GM12865 (cell line): Measurements from ENCODE around the gene ERBB3.

Experiments used
- DNase-seq: peaks from one replicate; pipeline ENCODE4 v3.0.0; 2010; ENCODE audit warnings: low read depth
- H3K4me3 ChIP-seq: 2 replicates; pipeline ENCODE4 v1.5.1; 2011; ENCODE audit warnings: mild to moderate bottlenecking, low read depth, low read length, control low read depth
- TF ChIP-seq, protein P1 (sequence below): IDR thresholded peaks from 2 replicates; pipeline ENCODE4 v1.5.1; 2011; ENCODE audit warnings: low read length, control low read depth, low read depth, inconsistent platforms; ENCODE audit not compliant: insufficient read depth; ENCODE audit errors: missing control alignments

The ERBB3 gene

DNA sequence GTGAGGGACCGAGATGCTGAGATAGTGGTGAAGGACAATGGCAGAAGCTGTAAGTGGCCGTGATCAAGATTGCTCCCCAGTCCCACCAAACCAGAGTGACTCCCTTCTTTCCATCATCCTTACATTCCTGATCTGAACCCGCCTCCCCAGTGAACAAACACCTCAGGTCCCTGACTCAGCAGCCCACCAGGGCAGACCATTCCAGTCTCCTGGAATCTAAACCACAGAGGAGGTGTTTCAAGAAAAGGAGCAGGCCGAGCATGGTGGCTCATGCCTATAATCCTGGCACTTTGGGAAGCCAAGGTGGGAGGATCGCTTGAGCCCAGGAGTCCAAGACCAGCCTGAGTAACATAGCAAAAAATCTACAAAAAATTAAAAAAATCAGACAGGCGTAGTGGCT, 6.6 kb downstream of the ERBB3 start:
- H3K4me3 ChIP-seq: no peak overlapping the region
- no peak for DNase-seq
- TF ChIP-seq, protein P1, sequence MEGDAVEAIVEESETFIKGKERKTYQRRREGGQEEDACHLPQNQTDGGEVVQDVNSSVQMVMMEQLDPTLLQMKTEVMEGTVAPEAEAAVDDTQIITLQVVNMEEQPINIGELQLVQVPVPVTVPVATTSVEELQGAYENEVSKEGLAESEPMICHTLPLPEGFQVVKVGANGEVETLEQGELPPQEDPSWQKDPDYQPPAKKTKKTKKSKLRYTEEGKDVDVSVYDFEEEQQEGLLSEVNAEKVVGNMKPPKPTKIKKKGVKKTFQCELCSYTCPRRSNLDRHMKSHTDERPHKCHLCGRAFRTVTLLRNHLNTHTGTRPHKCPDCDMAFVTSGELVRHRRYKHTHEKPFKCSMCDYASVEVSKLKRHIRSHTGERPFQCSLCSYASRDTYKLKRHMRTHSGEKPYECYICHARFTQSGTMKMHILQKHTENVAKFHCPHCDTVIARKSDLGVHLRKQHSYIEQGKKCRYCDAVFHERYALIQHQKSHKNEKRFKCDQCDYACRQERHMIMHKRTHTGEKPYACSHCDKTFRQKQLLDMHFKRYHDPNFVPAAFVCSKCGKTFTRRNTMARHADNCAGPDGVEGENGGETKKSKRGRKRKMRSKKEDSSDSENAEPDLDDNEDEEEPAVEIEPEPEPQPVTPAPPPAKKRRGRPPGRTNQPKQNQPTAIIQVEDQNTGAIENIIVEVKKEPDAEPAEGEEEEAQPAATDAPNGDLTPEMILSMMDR: no peak

DNA sequence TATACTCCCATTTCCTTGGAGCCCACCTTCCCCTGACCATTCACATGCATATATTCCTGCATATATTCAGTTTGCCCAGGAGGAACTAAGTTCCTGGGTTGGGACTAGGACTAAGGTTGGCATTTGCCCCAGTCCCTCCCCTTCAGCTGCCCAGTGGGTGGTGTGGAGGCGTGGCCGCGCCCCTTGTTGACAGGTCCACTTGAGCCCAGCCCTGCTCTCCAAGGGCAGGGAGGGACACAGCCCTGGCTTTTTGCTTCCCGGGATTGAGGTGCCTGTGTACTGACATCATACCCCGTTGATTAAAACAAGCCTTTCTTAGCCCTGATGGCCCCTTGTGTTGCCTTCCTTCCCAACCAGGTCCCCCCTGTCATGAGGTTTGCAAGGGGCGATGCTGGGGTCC, 7.3 kb downstream of the ERBB3 start:
- TF ChIP-seq, protein P1: no peak
- H3K4me3 ChIP-seq: no peak overlapping the region
- no peak for DNase-seq

DNA sequence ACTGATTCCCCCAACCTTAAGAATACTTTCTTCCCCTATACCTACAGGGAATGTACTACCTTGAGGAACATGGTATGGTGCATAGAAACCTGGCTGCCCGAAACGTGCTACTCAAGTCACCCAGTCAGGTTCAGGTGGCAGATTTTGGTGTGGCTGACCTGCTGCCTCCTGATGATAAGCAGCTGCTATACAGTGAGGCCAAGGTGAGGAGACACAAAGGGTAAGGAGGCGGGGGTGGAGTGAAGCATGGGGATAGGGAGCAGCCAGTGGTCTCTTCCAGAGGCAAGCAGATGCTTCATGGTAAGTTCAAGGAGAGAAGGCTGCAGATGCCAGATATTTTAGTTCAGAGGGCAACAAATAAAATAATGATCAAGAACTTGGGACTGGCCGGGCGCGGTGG, 17.8 kb downstream of the ERBB3 start:
- DNase-seq: no peak
- TF ChIP-seq, protein P1: no peak
- H3K4me3 ChIP-seq: no peak overlapping the region

DNA sequence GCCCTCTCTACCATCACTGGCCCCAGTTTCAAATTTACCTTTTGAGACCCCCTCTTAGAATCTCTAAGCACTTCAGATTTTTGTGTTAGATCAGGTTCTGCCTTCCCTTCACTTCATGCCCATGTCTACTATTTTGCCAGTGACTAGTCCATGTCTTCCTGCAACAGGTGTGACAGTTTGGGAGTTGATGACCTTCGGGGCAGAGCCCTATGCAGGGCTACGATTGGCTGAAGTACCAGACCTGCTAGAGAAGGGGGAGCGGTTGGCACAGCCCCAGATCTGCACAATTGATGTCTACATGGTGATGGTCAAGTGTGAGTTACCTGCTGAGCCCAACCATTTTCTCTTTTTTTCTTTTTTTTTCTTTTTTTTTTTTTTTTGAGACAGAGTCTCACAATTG, 18.6 kb downstream of the ERBB3 start:
- no peak for DNase-seq
- H3K4me3 ChIP-seq: no peak overlapping the region
- TF ChIP-seq, protein P1: no peak

DNA sequence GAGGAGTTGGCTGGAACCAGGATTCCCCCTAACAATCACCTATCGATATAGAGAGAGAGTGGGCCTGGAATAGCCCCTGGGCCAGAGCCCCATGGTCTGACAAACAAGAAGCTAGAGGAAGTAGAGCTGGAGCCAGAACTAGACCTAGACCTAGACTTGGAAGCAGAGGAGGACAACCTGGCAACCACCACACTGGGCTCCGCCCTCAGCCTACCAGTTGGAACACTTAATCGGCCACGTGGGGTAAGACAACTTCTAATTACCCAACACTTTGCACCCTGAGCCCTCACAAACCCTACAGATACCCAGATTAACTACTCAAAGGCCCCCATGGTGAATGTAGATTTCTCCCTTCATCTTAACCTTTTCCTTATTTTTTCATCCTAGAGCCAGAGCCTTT, 19.8 kb downstream of the ERBB3 start:
- TF ChIP-seq, protein P1: no peak
- no peak overlapping the region for H3K4me3 ChIP-seq
- no peak for DNase-seq

DNA sequence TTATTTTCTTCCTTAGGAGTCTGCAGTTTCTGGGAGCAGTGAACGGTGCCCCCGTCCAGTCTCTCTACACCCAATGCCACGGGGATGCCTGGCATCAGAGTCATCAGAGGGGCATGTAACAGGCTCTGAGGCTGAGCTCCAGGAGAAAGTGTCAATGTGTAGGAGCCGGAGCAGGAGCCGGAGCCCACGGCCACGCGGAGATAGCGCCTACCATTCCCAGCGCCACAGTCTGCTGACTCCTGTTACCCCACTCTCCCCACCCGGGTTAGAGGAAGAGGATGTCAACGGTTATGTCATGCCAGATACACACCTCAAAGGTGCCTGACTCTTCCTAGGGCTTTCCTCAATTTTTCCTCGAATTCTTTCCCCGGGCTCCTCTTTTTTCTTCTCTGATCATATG, 21.1 kb downstream of the ERBB3 start:
- H3K4me3 ChIP-seq: no peak overlapping the region
- DNase-seq: no peak
- TF ChIP-seq, protein P1: no peak

DNA sequence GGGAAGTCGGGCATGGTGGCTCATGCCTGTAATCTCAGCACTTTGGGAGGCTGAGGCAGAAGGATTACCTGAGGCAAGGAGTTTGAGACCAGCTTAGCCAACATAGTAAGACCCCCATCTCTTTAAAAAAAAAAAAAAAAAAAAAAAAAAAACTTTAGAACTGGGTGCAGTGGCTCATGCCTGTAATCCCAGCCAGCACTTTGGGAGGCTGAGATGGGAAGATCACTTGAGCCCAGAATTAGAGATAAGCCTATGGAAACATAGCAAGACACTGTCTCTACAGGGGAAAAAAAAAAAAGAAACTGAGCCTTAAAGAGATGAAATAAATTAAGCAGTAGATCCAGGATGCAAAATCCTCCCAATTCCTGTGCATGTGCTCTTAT, 22.7 kb downstream of the ERBB3 start:
- DNase-seq: no peak
- no peak overlapping the region for H3K4me3 ChIP-seq
- TF ChIP-seq, protein P1: no peak
